GM20431 (cell line): Measurements from ENCODE around the gene FABP1.

Experiments
- in situ Hi-C: fragments of 300-500 bp; cut with MseI, MboI; formaldehyde crosslinking; loops from one replicate; pipeline ENCODE4 v1.15.0; 2020; ENCODE audit warnings: low sequenced_read_pairs; ENCODE audit not compliant: unreplicated experiment

Gene FABP1

GRCh38 chr2:88086401-88086800 is 41.5 kb downstream of the FABP1 start:
- in situ Hi-C loops = no loop called here

GRCh38 chr2:88085602-88086001 is 42.3 kb downstream of the FABP1 start:
- in situ Hi-C loops = no loop called here

DNA sequence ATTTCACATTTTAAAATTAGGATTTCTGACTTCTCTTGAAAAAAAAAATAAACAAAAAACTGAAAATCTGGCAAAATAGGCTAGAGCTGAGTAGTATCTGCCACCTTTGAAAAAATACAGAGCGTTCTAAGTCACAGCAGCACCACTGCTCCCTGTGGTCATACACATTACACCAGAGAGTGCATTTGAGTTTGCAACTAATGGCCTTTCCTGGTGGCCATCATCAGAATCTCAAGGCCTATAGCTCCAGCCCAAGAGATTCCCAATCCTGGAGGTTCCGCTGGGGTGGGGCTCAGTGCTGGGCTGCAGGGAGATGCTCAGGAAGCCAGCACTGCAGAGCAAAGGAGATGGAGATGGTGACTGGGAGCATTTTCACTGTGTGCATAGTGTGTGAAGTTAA is 42.8 kb downstream of the FABP1 start:
- in situ Hi-C loops = no loop called here

GRCh38 chr2:88082781-88083180 is 45.1 kb downstream of the FABP1 start:
- in situ Hi-C loops = no loop called here

DNA sequence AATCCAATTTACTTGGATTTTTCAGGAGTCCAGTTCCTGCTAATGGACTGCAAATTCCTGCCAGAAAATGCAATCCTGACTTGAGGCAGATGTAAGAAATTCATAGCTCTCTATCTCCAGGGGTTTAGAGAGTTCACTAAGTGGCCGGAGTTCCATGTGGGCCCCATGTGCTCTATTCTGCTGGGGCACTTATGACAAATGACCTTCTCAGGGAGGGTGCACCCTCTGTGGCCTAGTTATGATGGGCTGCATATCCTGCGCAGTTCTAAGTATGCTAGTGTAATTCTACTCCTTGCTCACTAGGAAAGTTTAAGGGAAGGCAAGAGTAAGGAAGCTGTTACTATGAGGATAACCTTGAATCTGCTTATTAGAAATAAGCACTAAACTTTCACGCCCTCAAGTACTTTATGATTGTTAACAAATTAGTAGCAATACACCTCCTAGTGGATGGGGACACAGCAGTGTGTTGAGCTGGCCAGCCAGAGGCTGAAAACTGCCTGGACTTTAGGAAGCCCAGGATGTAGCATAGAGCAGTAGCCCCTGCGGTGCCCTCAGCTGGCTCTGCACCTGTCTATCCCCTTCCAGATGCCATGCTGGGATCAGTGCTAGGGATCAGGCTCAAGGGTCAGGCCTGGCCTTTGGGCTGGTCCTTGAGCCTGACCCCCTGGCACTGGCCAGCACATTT is 45.8 kb downstream of the FABP1 start:
- in situ Hi-C loops = no loop called here

DNA sequence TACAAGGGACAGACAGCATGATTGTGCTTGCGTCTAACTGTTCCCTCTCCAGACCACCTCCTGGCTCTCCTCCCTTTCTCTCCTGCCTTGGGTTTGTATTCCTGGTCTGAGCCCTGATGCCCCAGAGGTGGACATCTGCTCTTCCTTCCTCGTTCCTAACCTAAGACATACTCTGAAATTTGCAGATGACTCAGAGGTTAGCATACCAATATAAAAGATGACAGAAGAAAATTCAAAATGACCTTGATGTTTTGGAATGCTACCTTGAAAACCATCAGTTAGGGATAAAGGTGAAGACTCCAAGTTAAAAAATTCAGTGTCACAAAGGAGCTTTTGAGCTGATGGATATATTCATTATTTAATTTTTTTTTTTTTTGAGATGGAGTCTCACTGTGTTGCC is 47.3 kb downstream of the FABP1 start:
- in situ Hi-C loops = no loop called here

- in situ Hi-C loops = no loop called here
These were observed 49.2 kb downstream of the FABP1 start for GRCh38 chr2:88078643-88079172.

DNA sequence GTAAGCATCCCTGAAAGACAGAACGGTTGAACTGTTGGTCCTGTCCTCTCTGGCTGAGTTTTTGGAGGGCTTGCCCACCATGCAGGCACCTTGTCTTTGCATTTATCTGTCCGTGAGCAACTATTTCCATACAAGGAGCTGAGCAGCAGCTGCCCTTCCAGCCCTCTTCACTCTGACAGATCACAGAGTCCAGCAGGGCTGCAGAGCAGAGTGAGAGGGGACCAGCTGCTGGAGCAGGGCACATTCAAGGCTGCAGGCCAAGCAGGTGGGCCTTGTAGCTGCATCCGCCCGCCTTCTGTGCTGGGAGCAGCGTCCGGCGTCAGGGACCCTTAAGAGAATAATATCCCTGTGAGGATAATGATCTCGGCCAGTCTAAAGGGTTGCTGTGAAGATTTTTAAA is 50.8 kb downstream of the FABP1 start:
- in situ Hi-C loops = no loop called here

DNA sequence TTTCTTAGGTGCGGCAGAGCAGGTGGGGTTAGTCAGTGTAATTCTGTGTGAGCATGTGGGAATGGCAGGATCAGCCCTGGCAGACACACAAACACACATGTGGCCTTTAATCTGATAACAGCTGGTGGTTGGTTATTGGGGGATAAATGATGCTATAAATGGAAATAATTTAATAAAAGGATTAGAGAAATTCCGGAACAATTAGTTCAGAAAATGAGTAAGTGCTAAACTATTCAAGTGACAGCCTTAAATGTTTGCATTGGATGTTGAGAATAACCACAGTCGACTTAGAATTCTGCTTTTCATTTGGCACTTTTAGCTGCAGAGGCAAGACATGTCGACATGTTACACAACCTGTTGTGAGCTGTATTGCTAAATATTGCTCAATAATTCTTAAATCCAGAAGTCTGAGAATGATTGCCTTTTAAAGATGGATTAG is 53.0 kb downstream of the FABP1 start:
- in situ Hi-C loops = no loop called here

DNA sequence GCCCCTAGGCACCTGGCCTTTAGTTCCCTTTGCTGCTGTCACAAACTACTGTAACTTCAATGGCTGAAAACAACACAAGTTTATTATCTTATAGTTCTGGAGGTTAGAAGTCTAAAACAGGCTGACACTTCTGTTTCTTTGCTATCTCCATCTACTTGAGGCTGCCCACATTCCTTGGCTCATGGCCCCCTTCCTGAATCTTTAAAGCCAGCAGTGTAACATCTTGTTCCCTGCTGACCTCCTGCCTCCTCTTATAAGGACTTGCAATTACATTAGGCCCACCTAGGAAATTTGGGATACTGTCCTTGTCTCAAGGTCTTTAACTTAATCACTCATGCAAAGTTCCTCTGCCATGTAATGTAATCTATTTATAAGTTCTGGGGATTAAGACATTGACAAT is 53.7 kb downstream of the FABP1 start:
- in situ Hi-C loops = no loop called here
